Endothelial cell of umbilical vein (primary cell): ENCODE measurements around the gene C3orf80. TPM values are rescaled to one million over a fixed set of nuclear protein-coding genes. Genes with fewer than 3 reads are reported as not detected.

Experiments used
- BruUV-seq: library from RNA; stranded (reverse); fragments of 400-500 nt; replicated peaks from 2 replicates; lab custom pipeline; 2021; lab: Mats Ljungman, UMichigan
- CTCF ChIA-PET: fragments of 300-600, 350-600 bp; sonication (Branson Sonifier 250); formaldehyde crosslinking; loops from one replicate; lab custom pipeline; 2021; ENCODE audit warnings: antibody characterized with exemption, inconsistent platforms; lab: Charles Lee
- POLR2A ChIA-PET: fragments of 300-600, 350-600 bp; sonication (Branson Sonifier 250); formaldehyde crosslinking; loops from one replicate; lab custom pipeline; 2021; ENCODE audit warnings: antibody characterized with exemption, inconsistent platforms; lab: Charles Lee
- DNase-seq: peaks from one replicate; pipeline ENCODE4 v3.0.0-alpha.2; 2011; ENCODE audit warnings: low read depth, low spot score
- FAIRE-seq: peaks from 2 replicates; lab custom pipeline; 2011; peaks lifted over from hg19 to GRCh38; lab: Jason Lieb, UNC
- H2AFZ ChIP-seq: 2 replicates; pipeline ENCODE4 v1.6.0; 2012; ENCODE audit warnings: low read depth, low read length, control low read depth, inconsistent platforms
- H3K27ac ChIP-seq: 2 replicates; pipeline ENCODE4 v1.5.1; 2011; ENCODE audit warnings: low read depth, mild to moderate bottlenecking, control low read depth, low read length, moderate library complexity; ENCODE audit not compliant: insufficient read depth
- H3K27me3 ChIP-seq, 2 experiments: 2 replicates each; pipeline versions ENCODE4 v1.6.0 to v1.6.1; 2011; ENCODE audit warnings: low read length in 2 of 2, mixed read lengths in 1 of 2; ENCODE audit not compliant: control insufficient read depth in 2 of 2, insufficient read depth in 2 of 2
- H3K36me3 ChIP-seq, 2 experiments: 2 replicates in 1 of 2; 3 replicates in 1 of 2; pipeline ENCODE4 v1.5.1; 2011; ENCODE audit warnings: low read length in 2 of 2, mild to moderate bottlenecking in 1 of 2, moderate library complexity in 1 of 2; ENCODE audit not compliant: control insufficient read depth in 2 of 2, insufficient read depth in 2 of 2; ENCODE audit errors: extremely low read depth in 1 of 2
- H3K4me1 ChIP-seq: 3 replicates; pipeline ENCODE4 v1.5.1; 2011; ENCODE audit warnings: mild to moderate bottlenecking, low read length; ENCODE audit not compliant: control insufficient read depth, insufficient read depth; ENCODE audit errors: extremely low read depth
- H3K4me2 ChIP-seq: 2 replicates; pipeline ENCODE4 v1.6.1; 2011; ENCODE audit warnings: low read length, control low read depth, mixed read lengths; ENCODE audit not compliant: insufficient read depth
- H3K4me3 ChIP-seq, 3 experiments: fragments of 200-600 bp in 1 of 3; sonication (generic), shearing (Covaris generic) in 1 of 3; replicated peaks in 1 of 3; 2 replicates each; pipeline ENCODE4 v1.5.1; 2011 to 2016; ENCODE audit warnings: control low read depth in 3 of 3, low read length in 3 of 3, mild to moderate bottlenecking in 2 of 3, inconsistent platforms in 1 of 3, low read depth in 1 of 3, moderate library complexity in 1 of 3; ENCODE audit not compliant: insufficient read depth in 1 of 3
- H3K79me2 ChIP-seq: 2 replicates; pipeline ENCODE4 v1.6.0; 2012; ENCODE audit warnings: low read length, inconsistent platforms; ENCODE audit not compliant: control insufficient read depth, insufficient read depth
- H3K9ac ChIP-seq: replicated peaks from 2 replicates; pipeline ENCODE3; 2011; ENCODE audit warnings: low read length, control low read depth; ENCODE audit not compliant: insufficient read depth; ENCODE audit errors: extremely low read depth
- H3K9me1 ChIP-seq: replicated peaks from 3 replicates; pipeline ENCODE4 v1.6.0; 2011; ENCODE audit warnings: mild to moderate bottlenecking, low read length; ENCODE audit not compliant: control insufficient read depth, insufficient read depth; ENCODE audit errors: extremely low read depth
- H3K9me3 ChIP-seq: replicated peaks from 2 replicates; pipeline ENCODE4 v1.5.1; 2012; ENCODE audit warnings: low read length, inconsistent platforms; ENCODE audit not compliant: control insufficient read depth, insufficient read depth
- H4K20me1 ChIP-seq: replicated peaks from 2 replicates; pipeline ENCODE3; 2011; ENCODE audit warnings: mild to moderate bottlenecking, low read length; ENCODE audit not compliant: control insufficient read depth, insufficient read depth; ENCODE audit errors: extremely low read depth
- EZH2 ChIP-seq: IDR thresholded peaks from 2 replicates; pipeline ENCODE4 v1.6.1; 2012; ENCODE audit warnings: borderline replicate concordance, low read depth, mild to moderate bottlenecking, moderate library complexity, low read length, inconsistent platforms; ENCODE audit not compliant: severe bottlenecking
- FOS ChIP-seq: IDR thresholded peaks from 2 replicates; pipeline ENCODE4 v1.6.1; 2011; ENCODE audit warnings: mild to moderate bottlenecking, low read length, moderate library complexity, borderline replicate concordance; ENCODE audit not compliant: insufficient read depth
- GATA2 ChIP-seq: IDR thresholded peaks from 2 replicates; pipeline ENCODE4 v1.7.0; 2011; ENCODE audit warnings: low read depth, mild to moderate bottlenecking, moderate library complexity, mixed read lengths, low read length; ENCODE audit not compliant: insufficient read length, insufficient read depth
- JUN ChIP-seq: IDR thresholded peaks from 2 replicates; pipeline ENCODE4 v1.6.1; 2011; ENCODE audit warnings: borderline replicate concordance, low read depth; ENCODE audit not compliant: insufficient read length, insufficient read depth
- MYC ChIP-seq: IDR thresholded peaks from one replicate; pipeline ENCODE4 v1.6.1; 2011; ENCODE audit warnings: mild to moderate bottlenecking, low read depth, low read length
- POLR2A ChIP-seq: IDR thresholded peaks from 2 replicates; pipeline ENCODE4 v1.6.1; 2012; ENCODE audit warnings: low read depth, mild to moderate bottlenecking, control low read depth, low read length
- POLR2AphosphoS5 ChIP-seq: IDR thresholded peaks from 2 replicates; pipeline ENCODE4 v1.6.1; 2012; ENCODE audit warnings: low read depth, mild to moderate bottlenecking, control low read depth, low read length, moderate library complexity; ENCODE audit not compliant: insufficient read depth
- dilution Hi-C: fragments of 300-500 bp; cut with MboI; formaldehyde crosslinking; loops from one replicate; pipeline ENCODE4 v1.15.0; 2019; ENCODE audit warnings: low sequenced_read_pairs; ENCODE audit not compliant: extremely low pct_ligation_motif_present
- intact Hi-C: fragments of 100-400 bp; cut with micrococcal nuclease; formaldehyde crosslinking; loops from one replicate; pipeline ENCODE4 v1.10.0; 2022
- polyA plus RNA-seq, 4 experiments: library from polyadenylated mRNA; depleted of rRNA in 3 of 4; stranded (reverse) in 3 of 4; unstranded in 1 of 4; fragments of >200 nt; gene quantifications; 2 replicates each; pipeline versions ENCODE4 v1.2.1 to v1.2.3, GENCODE V29; 2011 to 2012; ENCODE audit warnings: missing spikeins in 1 of 4
- total RNA-seq: library from RNA; stranded (reverse); gene quantifications from 2 replicates; pipeline ENCODE4 v1.2.3, GENCODE V29; 2021
- TF ChIP-seq, protein P1 (sequence below): IDR thresholded peaks from 2 replicates; pipeline ENCODE4 v1.6.1; 2011; ENCODE audit not compliant: insufficient read depth, insufficient read length
- TF ChIP-seq, protein P2 (sequence below), 2 donors: IDR thresholded peaks; 1 replicate in 1 of 2; 2 replicates in 1 of 2; pipeline ENCODE4 v1.5.1; 2011; ENCODE audit warnings: low read length in 2 of 2, mild to moderate bottlenecking in 2 of 2, moderate library complexity in 2 of 2, control low read depth in 1 of 2, inconsistent platforms in 1 of 2, low read depth in 1 of 2; ENCODE audit not compliant: insufficient read depth in 1 of 2; ENCODE audit errors: extremely low read depth in 1 of 2

Gene C3orf80
- total and polyA plus RNA-seq, 2 donors (not counting 3 experiments of a cell fraction or from before 2014, with no cell fraction given), result 0.04 TPM; not detected in 1

DNA sequence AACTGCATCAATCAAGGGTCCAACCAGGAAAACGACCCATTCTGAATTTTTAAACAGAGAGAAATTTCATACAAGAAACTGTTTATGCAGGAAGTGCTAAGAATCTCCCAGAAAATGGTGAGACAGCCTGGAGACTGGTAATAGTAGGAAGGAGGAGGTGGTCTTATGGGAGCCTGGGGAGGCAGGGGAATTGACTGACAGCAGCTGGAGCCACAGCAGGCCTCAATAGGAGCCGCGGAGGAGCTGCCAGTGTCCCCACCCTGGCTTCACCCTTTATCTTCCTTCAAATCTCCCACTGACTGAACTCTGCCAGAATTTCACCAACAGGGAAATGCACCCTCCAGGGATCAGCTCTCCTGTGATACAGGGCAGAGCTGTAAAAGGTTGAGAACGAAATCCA is 7.5 kb upstream of the C3orf80 start:
- H3K4me1 ChIP-seq, result no peaks in the 10 kb centered on the region
- no peaks in the 10 kb centered on the region for H3K9me3 ChIP-seq
- H3K9me1 ChIP-seq, result no peaks in the 10 kb centered on the region
- H3K4me2 ChIP-seq, result no peak overlapping the region
- no peaks in the 10 kb centered on the region for H3K36me3 ChIP-seq
- no peak overlapping the region for H2AFZ ChIP-seq
- H3K9ac ChIP-seq, result no peak overlapping the region
- peaks cover 7 to 17% of the 10 kb centered on the region in 2 experiments for H3K27me3 ChIP-seq
- FAIRE-seq (no peak), DNase-seq (no peak)
- no peaks in the 10 kb centered on the region for H3K79me2 ChIP-seq
- TF ChIP-seq MYC (no peak), POLR2A (no peak), GATA2 (no peak), FOS (no peak), JUN (no peak), POLR2AphosphoS5 (no peak), EZH2 (no peak)
- TF ChIP-seq, protein P1, sequence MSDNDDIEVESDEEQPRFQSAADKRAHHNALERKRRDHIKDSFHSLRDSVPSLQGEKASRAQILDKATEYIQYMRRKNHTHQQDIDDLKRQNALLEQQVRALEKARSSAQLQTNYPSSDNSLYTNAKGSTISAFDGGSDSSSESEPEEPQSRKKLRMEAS, result no peak
- TF ChIP-seq, protein P2, sequence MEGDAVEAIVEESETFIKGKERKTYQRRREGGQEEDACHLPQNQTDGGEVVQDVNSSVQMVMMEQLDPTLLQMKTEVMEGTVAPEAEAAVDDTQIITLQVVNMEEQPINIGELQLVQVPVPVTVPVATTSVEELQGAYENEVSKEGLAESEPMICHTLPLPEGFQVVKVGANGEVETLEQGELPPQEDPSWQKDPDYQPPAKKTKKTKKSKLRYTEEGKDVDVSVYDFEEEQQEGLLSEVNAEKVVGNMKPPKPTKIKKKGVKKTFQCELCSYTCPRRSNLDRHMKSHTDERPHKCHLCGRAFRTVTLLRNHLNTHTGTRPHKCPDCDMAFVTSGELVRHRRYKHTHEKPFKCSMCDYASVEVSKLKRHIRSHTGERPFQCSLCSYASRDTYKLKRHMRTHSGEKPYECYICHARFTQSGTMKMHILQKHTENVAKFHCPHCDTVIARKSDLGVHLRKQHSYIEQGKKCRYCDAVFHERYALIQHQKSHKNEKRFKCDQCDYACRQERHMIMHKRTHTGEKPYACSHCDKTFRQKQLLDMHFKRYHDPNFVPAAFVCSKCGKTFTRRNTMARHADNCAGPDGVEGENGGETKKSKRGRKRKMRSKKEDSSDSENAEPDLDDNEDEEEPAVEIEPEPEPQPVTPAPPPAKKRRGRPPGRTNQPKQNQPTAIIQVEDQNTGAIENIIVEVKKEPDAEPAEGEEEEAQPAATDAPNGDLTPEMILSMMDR (IDR thresholded peaks at IDR 0.05; ENCODE audit: extremely low read depth in 1 of 2, insufficient read depth in 1 of 2, low read depth in 1 of 2, low read length in 2 of 2), result no peak
- no TSS peak for BruUV-seq
- intact Hi-C loops, result loop anchor here (1.0 kb wide), 1 partner anchor 9 kb away; no protein-coding TSS in a partner anchor
- ChIA-PET CTCF (interaction anchor here (0.9 kb wide), 1 partner anchor 372 kb away, joined by 3 read pairs; no protein-coding TSS in a partner anchor), POLR2A (no interaction called here)
- dilution Hi-C loops, result loop anchor here (25.0 kb wide), 1 partner anchor 180 kb away; no protein-coding TSS in a partner anchor
- no peaks in the 10 kb centered on the region for H4K20me1 ChIP-seq
- no peak overlapping the region for H3K4me3 ChIP-seq
- no peak overlapping the region for H3K27ac ChIP-seq
